ENCODE results near the gene ERICH4. TPM values are rescaled to one million over a fixed set of nuclear protein-coding genes. Genes with fewer than 3 reads are reported as not detected.
A peak's percentile ranks its signal among the peaks of the same experiment; 100 is the strongest.

The ERICH4 gene
- total and polyA plus RNA-seq, 9 of the 15 experiments (the other 6 are each of a cell fraction or from before 2014, with no cell fraction given) = not detected

DNA sequence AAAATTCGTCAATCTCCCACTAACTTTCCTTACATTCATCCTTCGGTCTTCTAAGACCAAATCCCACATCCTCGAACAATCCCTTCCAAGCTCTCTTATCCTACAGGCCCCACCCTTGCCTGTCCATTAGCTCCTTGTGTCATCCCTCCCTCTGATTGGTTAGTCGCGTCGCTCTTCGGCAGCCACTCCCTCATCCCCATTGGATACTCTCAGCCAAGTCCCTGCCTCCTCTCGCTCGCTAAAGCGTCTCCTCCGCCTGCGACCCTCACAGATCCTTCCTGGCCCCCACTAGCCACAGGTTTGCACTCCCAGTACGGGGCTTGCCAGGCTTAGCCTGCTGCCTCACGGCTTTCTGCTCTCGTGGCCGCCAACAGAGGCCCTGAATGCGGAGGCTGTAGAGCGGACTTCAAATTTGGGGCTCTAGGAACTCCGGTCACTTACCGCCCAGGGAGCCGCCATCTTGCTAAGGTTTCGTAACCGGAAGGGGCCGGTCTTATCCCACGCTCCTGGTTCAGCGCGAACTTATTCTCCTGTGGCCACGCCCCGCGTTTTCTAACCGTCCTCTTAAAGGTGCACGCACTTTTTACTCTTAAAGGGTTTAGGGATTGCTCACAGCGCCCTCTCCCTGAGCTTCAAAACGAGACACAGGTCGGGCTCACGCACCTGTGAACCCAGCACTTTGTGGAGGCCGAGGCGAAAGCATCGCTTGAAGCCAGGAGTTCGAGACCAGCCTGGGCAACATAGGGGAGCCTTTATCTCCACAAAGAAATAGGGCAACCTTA, 3.3 kb upstream of the ERICH4 start, which contains the start of gene DMAC2 (continued):
- TF ChIP-seq WHSC1 (IDR thresholded peaks at IDR 0.05; ENCODE audit: low read length) (no peak), TEAD2 (tag; IDR thresholded peaks at IDR 0.05) (no peak), NFE2L1 (tag; IDR thresholded peaks at IDR 0.05; ENCODE audit: borderline replicate concordance, low read depth) (no peak), ZNF696 (CRISPR knock-in tag; conservative IDR thresholded peaks at IDR 0.05) (no peak), PHB (CRISPR knock-in tag; IDR thresholded peaks at IDR 0.05) (no peak), PTRF (tag; IDR thresholded peaks at IDR 0.05) (no peak), NR1H2 (CRISPR knock-in tag; IDR thresholded peaks at IDR 0.05) (no peak), EZH2 (IDR thresholded peaks at IDR 0.05; ENCODE audit: borderline replicate concordance, low read depth, low read length) (no peak), MAZ (CRISPR knock-in tag; conservative IDR thresholded peaks at IDR 0.05 in 1 of 2, IDR thresholded peaks at IDR 0.05 in 1 of 2) (peak in 1 of 2 experiments; percentile 74; a peak in 3 of 4 replicates), CBX8 (IDR thresholded peaks at IDR 0.05; ENCODE audit: borderline replicate concordance, extremely low read depth, low read depth, low read length, poor library complexity, severe bottlenecking) (no peak), ZNF143 (CRISPR knock-in tag; IDR thresholded peaks at IDR 0.05) (no peak), ZNF76 (CRISPR knock-in tag; IDR thresholded peaks at IDR 0.05; ENCODE audit: borderline replicate concordance) (no peak), HOXB6 (CRISPR knock-in tag; IDR thresholded peaks at IDR 0.05; ENCODE audit: borderline replicate concordance) (no peak), ZNF57 (CRISPR knock-in tag; IDR thresholded peaks at IDR 0.05) (no peak), YBX1 (IDR thresholded peaks at IDR 0.05) (no peak), ARID1B (IDR thresholded peaks at IDR 0.05) (0 out of 2 replicates have a peak, but pooled peaks have one; percentile 25), CBX1 (IDR thresholded peaks at IDR 0.05; ENCODE audit: low read depth) (no peak; the same call in 1 of the 2 replicates), NR2C1 (IDR thresholded peaks at IDR 0.05) (no peak), NR2C1 (tag; IDR thresholded peaks at IDR 0.05) (no peak), NCOA6 (IDR thresholded peaks at IDR 0.05) (no peak), ETV1 (tag; conservative IDR thresholded peaks at IDR 0.05; ENCODE audit: low read depth) (peak; percentile 86)
- TF ChIP-seq, protein P1, sequence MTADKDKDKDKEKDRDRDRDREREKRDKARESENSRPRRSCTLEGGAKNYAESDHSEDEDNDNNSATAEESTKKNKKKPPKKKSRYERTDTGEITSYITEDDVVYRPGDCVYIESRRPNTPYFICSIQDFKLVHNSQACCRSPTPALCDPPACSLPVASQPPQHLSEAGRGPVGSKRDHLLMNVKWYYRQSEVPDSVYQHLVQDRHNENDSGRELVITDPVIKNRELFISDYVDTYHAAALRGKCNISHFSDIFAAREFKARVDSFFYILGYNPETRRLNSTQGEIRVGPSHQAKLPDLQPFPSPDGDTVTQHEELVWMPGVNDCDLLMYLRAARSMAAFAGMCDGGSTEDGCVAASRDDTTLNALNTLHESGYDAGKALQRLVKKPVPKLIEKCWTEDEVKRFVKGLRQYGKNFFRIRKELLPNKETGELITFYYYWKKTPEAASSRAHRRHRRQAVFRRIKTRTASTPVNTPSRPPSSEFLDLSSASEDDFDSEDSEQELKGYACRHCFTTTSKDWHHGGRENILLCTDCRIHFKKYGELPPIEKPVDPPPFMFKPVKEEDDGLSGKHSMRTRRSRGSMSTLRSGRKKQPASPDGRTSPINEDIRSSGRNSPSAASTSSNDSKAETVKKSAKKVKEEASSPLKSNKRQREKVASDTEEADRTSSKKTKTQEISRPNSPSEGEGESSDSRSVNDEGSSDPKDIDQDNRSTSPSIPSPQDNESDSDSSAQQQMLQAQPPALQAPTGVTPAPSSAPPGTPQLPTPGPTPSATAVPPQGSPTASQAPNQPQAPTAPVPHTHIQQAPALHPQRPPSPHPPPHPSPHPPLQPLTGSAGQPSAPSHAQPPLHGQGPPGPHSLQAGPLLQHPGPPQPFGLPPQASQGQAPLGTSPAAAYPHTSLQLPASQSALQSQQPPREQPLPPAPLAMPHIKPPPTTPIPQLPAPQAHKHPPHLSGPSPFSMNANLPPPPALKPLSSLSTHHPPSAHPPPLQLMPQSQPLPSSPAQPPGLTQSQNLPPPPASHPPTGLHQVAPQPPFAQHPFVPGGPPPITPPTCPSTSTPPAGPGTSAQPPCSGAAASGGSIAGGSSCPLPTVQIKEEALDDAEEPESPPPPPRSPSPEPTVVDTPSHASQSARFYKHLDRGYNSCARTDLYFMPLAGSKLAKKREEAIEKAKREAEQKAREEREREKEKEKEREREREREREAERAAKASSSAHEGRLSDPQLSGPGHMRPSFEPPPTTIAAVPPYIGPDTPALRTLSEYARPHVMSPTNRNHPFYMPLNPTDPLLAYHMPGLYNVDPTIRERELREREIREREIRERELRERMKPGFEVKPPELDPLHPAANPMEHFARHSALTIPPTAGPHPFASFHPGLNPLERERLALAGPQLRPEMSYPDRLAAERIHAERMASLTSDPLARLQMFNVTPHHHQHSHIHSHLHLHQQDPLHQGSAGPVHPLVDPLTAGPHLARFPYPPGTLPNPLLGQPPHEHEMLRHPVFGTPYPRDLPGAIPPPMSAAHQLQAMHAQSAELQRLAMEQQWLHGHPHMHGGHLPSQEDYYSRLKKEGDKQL (CRISPR knock-in tag; IDR thresholded peaks at IDR 0.05; ENCODE audit: borderline replicate concordance) = no peak
- TF ChIP-seq, protein P2, sequence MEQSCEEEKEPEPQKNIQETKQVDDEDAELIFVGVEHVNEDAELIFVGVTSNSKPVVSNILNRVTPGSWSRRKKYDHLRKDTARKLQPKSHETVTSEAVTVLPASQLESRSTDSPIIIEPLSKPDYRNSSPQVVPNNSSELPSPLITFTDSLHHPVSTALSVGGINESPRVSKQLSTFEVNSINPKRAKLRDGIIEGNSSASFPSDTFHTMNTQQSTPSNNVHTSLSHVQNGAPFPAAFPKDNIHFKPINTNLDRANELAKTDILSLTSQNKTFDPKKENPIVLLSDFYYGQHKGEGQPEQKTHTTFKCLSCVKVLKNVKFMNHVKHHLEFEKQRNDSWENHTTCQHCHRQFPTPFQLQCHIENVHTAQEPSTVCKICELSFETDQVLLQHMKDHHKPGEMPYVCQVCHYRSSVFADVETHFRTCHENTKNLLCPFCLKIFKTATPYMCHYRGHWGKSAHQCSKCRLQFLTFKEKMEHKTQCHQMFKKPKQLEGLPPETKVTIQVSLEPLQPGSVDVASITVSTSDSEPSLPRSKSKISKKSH (CRISPR knock-in tag; IDR thresholded peaks at IDR 0.05) = no peak
